ENCODE data around the gene CP. TPM values are rescaled to one million over a fixed set of nuclear protein-coding genes. Genes with fewer than 3 reads are reported as not detected.
A peak's percentile ranks its signal among the peaks of the same experiment; 100 is the strongest.
"Not testable (repeated sequence)": the region's sequence is repeated elsewhere in the genome, so short reads cannot be mapped to it uniquely, and the experiment has no call there.

CP gene
- total RNA-seq, 6 experiments from 2014 or later, result not detected

DNA sequence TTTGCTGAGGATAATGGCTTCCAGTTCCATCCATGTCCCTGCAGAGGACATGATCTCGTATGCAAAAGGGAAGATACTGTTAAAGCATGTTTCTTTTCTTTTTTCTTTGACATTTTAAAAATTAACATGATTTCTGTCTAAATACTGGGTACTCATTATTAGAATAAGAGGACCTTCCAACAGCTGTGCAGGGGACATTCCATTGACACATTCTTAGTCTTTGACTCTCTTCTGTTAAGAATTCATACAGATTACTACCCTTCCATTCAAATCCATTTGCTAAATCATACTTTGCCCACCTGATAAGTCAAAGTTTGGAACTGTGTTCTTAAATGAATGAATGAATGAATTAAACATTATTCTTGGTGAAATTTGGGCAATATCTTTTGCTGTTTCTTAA is 5.1 kb upstream of the CP start:
- Mint-ChIP-seq H3K4me3 (no peak overlapping the region), H3K9me3 (no peaks in the 10 kb centered on the region), H3K27me3 (ENCODE audit: insufficient read depth) (no peaks in the 10 kb centered on the region; the same call in 1 of the 2 replicates), H3K4me1 (ENCODE audit: low read depth) (peaks cover 34% of the 10 kb centered on the region), H3K36me3 (ENCODE audit: low read depth) (no peaks in the 10 kb centered on the region), H3K27ac (no peak overlapping the region)
- no peak for DNase-seq
- TF ChIP-seq, protein P1, sequence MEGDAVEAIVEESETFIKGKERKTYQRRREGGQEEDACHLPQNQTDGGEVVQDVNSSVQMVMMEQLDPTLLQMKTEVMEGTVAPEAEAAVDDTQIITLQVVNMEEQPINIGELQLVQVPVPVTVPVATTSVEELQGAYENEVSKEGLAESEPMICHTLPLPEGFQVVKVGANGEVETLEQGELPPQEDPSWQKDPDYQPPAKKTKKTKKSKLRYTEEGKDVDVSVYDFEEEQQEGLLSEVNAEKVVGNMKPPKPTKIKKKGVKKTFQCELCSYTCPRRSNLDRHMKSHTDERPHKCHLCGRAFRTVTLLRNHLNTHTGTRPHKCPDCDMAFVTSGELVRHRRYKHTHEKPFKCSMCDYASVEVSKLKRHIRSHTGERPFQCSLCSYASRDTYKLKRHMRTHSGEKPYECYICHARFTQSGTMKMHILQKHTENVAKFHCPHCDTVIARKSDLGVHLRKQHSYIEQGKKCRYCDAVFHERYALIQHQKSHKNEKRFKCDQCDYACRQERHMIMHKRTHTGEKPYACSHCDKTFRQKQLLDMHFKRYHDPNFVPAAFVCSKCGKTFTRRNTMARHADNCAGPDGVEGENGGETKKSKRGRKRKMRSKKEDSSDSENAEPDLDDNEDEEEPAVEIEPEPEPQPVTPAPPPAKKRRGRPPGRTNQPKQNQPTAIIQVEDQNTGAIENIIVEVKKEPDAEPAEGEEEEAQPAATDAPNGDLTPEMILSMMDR (IDR thresholded peaks at IDR 0.05), result no peak

DNA sequence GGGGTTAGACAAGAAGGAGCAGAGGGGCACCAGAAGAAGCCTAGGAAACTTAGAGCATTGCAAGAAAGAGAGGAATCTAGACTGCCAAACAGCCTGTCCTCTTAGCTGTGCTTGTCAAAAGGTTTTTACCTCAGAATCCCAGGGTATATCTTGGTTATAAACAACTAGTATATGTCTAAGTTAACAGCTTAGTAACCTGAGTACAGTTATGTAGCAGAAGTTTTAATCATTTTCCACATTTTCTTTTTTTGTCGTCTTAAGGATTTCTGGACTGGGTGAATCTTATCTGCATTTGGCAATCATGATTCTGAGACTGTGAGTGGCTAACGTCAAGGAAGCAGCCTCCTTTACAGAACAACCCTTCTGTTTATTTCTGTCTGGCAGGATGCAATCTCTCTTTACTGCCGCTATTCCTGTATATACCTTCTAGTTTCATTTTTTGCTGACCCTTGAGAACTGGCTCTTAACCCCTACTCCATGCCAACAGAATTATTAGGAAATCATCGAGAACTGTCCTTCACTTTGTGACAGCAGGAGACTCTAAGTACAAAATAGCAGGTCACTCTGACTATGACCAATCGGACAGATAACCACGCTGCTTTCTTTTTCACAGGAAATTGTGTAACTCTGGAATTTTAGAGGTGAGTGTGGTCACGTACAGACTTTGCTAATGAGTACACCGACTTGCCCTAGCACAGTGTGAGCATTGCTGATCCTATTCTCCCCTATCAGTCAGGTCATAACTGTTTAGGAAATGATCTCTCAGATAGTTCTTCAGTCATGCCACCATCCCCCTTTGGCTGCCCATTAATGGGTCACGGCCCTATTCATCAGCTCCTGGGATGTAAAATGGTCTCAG is 3.3 kb upstream of the CP start:
- H3K4me3 Mint-ChIP-seq, result peak overlapping the region; percentile 89
- no peaks in the 10 kb centered on the region; the same call in 1 of the 2 replicates for H3K27me3 Mint-ChIP-seq (ENCODE audit: insufficient read depth)
- peaks cover 34% of the 10 kb centered on the region for H3K4me1 Mint-ChIP-seq (ENCODE audit: low read depth)
- no peaks in the 10 kb centered on the region for H3K36me3 Mint-ChIP-seq (ENCODE audit: low read depth)
- DNase-seq, result peak; percentile 73
- TF ChIP-seq, protein P1 (IDR thresholded peaks at IDR 0.05), result no peak
- no peaks in the 10 kb centered on the region for H3K9me3 Mint-ChIP-seq
- peak overlapping the region; percentile 91 for H3K27ac Mint-ChIP-seq

DNA sequence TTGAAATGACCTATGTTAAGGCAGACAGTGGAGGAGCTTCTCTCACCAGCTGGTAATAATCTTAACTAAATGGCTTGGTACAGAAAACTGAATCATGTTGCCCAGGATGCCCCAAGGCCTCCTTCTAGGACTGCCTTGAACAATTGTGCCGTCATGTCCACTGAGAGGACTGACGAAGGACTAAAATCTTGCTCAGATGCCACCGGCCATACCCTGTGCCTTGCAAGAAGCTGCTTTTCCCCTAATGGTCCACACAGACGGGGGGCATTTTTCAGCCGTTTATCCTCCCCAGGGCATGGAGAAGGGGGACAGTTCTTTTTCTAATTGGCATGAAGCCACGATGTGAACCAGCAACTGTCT is 1.8 kb upstream of the CP start:
- TF ChIP-seq, protein P1 (IDR thresholded peaks at IDR 0.05), result no peak
- DNase-seq, result no peak
- Mint-ChIP-seq H3K27ac (peak overlapping the region; percentile 43), H3K4me1 (ENCODE audit: low read depth) (peaks cover 34% of the 10 kb centered on the region), H3K9me3 (no peaks in the 10 kb centered on the region), H3K27me3 (ENCODE audit: insufficient read depth) (no peaks in the 10 kb centered on the region; the same call in 1 of the 2 replicates), H3K4me3 (no peak overlapping the region), H3K36me3 (ENCODE audit: low read depth) (no peaks in the 10 kb centered on the region)

DNA sequence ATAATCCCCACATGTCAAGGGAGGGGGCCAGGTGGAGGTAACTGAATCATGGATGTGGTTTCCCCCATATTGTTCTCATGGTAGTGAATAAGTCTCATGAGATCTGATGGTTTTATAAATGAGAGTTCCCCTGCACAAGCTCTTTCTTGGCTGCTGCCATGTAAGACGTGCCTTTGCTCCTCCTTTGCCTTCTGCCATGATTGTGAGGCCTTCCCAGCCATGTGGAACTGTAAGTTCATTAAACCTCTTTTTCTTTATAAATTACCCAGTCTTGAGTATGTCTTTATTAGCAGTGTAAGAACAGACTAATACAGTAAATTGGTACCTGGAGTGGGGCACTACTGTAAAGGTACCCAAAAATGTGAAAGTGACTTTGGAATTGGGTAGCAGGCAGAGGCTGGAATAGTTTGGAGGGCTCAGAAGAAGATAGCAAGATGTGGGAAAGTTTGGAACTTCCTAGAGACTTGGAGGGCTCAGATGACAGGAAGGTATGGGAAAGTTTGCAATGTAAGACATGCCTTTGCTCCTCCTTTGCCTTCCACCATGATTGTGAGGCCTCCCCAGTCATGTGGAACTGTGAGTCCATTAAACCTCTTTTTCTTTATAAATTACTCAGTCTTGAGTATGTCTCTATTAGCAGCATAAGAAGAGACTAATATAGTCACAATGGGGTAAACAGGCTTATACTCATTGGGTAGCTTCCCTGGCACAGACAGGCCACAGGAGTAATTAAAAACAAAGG is 2.1 kb downstream of the CP start:
- H3K4me1 Mint-ChIP-seq (ENCODE audit: low read depth), result peaks cover 16% of the 10 kb centered on the region
- not testable (repeated sequence) for H3K9me3 Mint-ChIP-seq; H3K4me3 Mint-ChIP-seq; DNase-seq; H3K36me3 Mint-ChIP-seq (ENCODE audit: low read depth); H3K27ac Mint-ChIP-seq; H3K27me3 Mint-ChIP-seq (ENCODE audit: insufficient read depth)

DNA sequence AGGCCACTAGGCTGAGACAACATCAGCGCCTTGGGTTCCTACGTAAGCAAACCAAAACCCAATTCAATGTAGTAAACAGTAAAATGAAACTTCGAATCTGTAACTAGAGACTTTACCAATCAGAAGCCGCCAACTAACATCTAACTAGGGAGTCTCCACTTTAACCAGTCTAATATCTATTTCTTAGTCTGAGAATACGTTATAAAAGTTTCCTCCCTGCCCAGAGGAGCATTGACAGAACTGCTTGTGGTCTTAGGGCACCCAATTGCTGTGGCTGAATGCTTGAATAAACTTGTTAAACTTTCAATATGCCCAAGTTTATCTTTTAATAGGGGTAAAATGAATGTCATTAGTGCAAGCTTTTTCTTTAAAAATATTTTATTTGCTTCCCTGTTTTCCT is 4.3 kb downstream of the CP start:
- no peak overlapping the region for H3K27ac Mint-ChIP-seq
- peaks cover 7% of the 10 kb centered on the region for H3K4me1 Mint-ChIP-seq (ENCODE audit: low read depth)
- no peaks in the 10 kb centered on the region for H3K9me3 Mint-ChIP-seq

More for the DNA sequence above, 4.3 kb downstream of the CP start:
- H3K27me3 Mint-ChIP-seq (ENCODE audit: insufficient read depth), result peaks cover 2% of the 10 kb centered on the region
- no peaks in the 10 kb centered on the region for H3K36me3 Mint-ChIP-seq (ENCODE audit: low read depth)
- H3K4me3 Mint-ChIP-seq, result no peak overlapping the region
- TF ChIP-seq, protein P1 (IDR thresholded peaks at IDR 0.05), result no peak
- no peak for DNase-seq

All from HFFc6 (cell line).